Prostate gland (tissue), 2 donors: Measurements from ENCODE around the gene URI1.
"Not testable (repeated sequence)": the region's sequence is repeated elsewhere in the genome, so short reads cannot be mapped to it uniquely, and the experiment has no call there.

ENCODE experiments used
- POLR2AphosphoS5 ChIP-seq: sonication (generic); formaldehyde crosslinking; IDR thresholded peaks from one replicate; pipeline ENCODE4 v1.6.1; 2017; ENCODE audit warnings: antibody characterized with exemption
- TF ChIP-seq, protein P1 (sequence below), 4 experiments: fragments of 200-600 bp in 2 of 4; fragments of 450-650 bp in 2 of 4; sonication (generic) in 2 of 4; IDR thresholded peaks; 1 replicate in 3 of 4; 2 replicates in 1 of 4; pipeline ENCODE4 v1.5.1; 2016 to 2019; ENCODE audit warnings: antibody characterized with exemption in 4 of 4, mild to moderate bottlenecking in 2 of 4, moderate library complexity in 2 of 4

GRCh38 chr19:30041931-30042330, 99.9 kb downstream of the URI1 start:
- TF ChIP-seq, protein P1, sequence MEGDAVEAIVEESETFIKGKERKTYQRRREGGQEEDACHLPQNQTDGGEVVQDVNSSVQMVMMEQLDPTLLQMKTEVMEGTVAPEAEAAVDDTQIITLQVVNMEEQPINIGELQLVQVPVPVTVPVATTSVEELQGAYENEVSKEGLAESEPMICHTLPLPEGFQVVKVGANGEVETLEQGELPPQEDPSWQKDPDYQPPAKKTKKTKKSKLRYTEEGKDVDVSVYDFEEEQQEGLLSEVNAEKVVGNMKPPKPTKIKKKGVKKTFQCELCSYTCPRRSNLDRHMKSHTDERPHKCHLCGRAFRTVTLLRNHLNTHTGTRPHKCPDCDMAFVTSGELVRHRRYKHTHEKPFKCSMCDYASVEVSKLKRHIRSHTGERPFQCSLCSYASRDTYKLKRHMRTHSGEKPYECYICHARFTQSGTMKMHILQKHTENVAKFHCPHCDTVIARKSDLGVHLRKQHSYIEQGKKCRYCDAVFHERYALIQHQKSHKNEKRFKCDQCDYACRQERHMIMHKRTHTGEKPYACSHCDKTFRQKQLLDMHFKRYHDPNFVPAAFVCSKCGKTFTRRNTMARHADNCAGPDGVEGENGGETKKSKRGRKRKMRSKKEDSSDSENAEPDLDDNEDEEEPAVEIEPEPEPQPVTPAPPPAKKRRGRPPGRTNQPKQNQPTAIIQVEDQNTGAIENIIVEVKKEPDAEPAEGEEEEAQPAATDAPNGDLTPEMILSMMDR (IDR thresholded peaks at IDR 0.05), result not testable (repeated sequence)
- not testable (repeated sequence) for TF ChIP-seq POLR2AphosphoS5
